CD14-positive monocyte (primary cell): Measurements from ENCODE around the gene RGS7. TPM values are rescaled to one million over a fixed set of nuclear protein-coding genes. Genes with fewer than 3 reads are reported as not detected.

Source experiments
- DNase-seq, 3 donors: peaks; one replicate each; pipeline ENCODE4 v3.0.0-alpha.2; 2011 to 2022
- H2AFZ ChIP-seq: 2 replicates; pipeline ENCODE4 v1.6.0; 2012; ENCODE audit warnings: mild to moderate bottlenecking, low read depth, low read length, inconsistent platforms; ENCODE audit not compliant: insufficient read depth, poor library complexity, severe bottlenecking
- H3K27ac ChIP-seq, 2 donors: 1 replicate in 1 of 2; 2 replicates in 1 of 2; pipeline ENCODE4 v1.5.1; 2012 to 2013; ENCODE audit warnings: low read length in 2 of 2, control low read depth in 1 of 2, inconsistent platforms in 1 of 2, low read depth in 1 of 2, mild to moderate bottlenecking in 1 of 2
- H3K27me3 ChIP-seq, 2 donors: one replicate each; pipeline versions ENCODE4 v1.6.0 to v1.6.1; 2011 to 2013; ENCODE audit warnings: low read length in 2 of 2; ENCODE audit not compliant: control insufficient read depth in 2 of 2, insufficient read depth in 2 of 2
- H3K36me3 ChIP-seq, 2 donors: replicated peaks in 1 of 2; 1 replicate in 1 of 2; 2 replicates in 1 of 2; pipeline versions ENCODE4 v1.5.1 to v1.6.1; 2012 to 2013; ENCODE audit warnings: low read length in 2 of 2, control low read depth in 1 of 2, inconsistent platforms in 1 of 2, mild to moderate bottlenecking in 1 of 2; ENCODE audit not compliant: insufficient read depth in 2 of 2, control insufficient read depth in 1 of 2
- H3K4me1 ChIP-seq, 2 donors: 1 replicate in 1 of 2; 2 replicates in 1 of 2; pipeline versions ENCODE4 v1.5.1 to v1.6.1; 2012 to 2013; ENCODE audit warnings: low read length in 2 of 2, control low read depth in 1 of 2, inconsistent platforms in 1 of 2, mild to moderate bottlenecking in 1 of 2, moderate library complexity in 1 of 2; ENCODE audit not compliant: insufficient read depth in 2 of 2, control insufficient read depth in 1 of 2
- H3K4me2 ChIP-seq: replicated peaks from 2 replicates; pipeline ENCODE3; 2012; ENCODE audit warnings: low read length, moderate library complexity, mild to moderate bottlenecking; ENCODE audit not compliant: poor library complexity, severe bottlenecking; ENCODE audit errors: extremely low read depth
- H3K4me3 ChIP-seq, 3 experiments: fragments of 200-600 bp in 1 of 3; sonication (generic) in 1 of 3; replicated peaks in 1 of 3; 1 replicate in 2 of 3; 2 replicates in 1 of 3; pipeline ENCODE4 v1.5.1; 2011 to 2013; ENCODE audit warnings: low read length in 3 of 3, mild to moderate bottlenecking in 3 of 3, control low read depth in 2 of 3, low read depth in 2 of 3, inconsistent platforms in 1 of 3, moderate library complexity in 1 of 3
- H3K79me2 ChIP-seq: 2 replicates; pipeline ENCODE4 v1.6.0; 2012; ENCODE audit warnings: mild to moderate bottlenecking, control low read depth, inconsistent platforms, low read length, moderate library complexity; ENCODE audit not compliant: insufficient read depth
- H3K9ac ChIP-seq: 2 replicates; pipeline ENCODE4 v1.6.0; 2017; ENCODE audit warnings: low read length, mild to moderate bottlenecking; ENCODE audit not compliant: insufficient read depth, poor library complexity, severe bottlenecking
- H3K9me3 ChIP-seq, 2 donors: replicated peaks in 1 of 2; 1 replicate in 1 of 2; 2 replicates in 1 of 2; pipeline versions ENCODE4 v1.5.1 to v1.6.1; 2012 to 2013; ENCODE audit warnings: low read length in 2 of 2, control low read depth in 1 of 2; ENCODE audit not compliant: control insufficient read depth in 1 of 2, insufficient read depth in 1 of 2
- H4K20me1 ChIP-seq: 2 replicates; pipeline ENCODE4 v1.6.0; 2012; ENCODE audit warnings: mild to moderate bottlenecking, low read length, control low read depth, moderate library complexity; ENCODE audit not compliant: insufficient read depth
- H3K27ac Mint-ChIP-seq, 7 donors: one replicate each; pipeline ENCODE4 v1.8.0; 2020; ENCODE audit warnings: mild to moderate bottlenecking in 7 of 7, mixed read lengths in 7 of 7, moderate library complexity in 6 of 7, inconsistent platforms in 2 of 7
- H3K27me3 Mint-ChIP-seq, 3 donors: one replicate each; pipeline ENCODE4 v1.8.0; 2021 to 2022; ENCODE audit warnings: low read depth in 3 of 3, mild to moderate bottlenecking in 3 of 3, mixed read lengths in 3 of 3, moderate library complexity in 3 of 3, inconsistent platforms in 1 of 3
- H3K36me3 Mint-ChIP-seq, 2 donors: one replicate each; pipeline ENCODE4 v1.8.0; 2020; ENCODE audit warnings: mixed read lengths in 2 of 2, inconsistent platforms in 1 of 2, mild to moderate bottlenecking in 1 of 2
- H3K4me1 Mint-ChIP-seq: one replicate; pipeline ENCODE4 v1.8.0; 2020; ENCODE audit warnings: mild to moderate bottlenecking, mixed read lengths
- H3K4me3 Mint-ChIP-seq, 2 donors: one replicate each; pipeline ENCODE4 v1.8.0; 2020; ENCODE audit warnings: mild to moderate bottlenecking in 2 of 2, mixed read lengths in 2 of 2, moderate library complexity in 1 of 2
- H3K9me3 Mint-ChIP-seq, 7 donors: one replicate each; pipeline ENCODE4 v1.8.0; 2020 to 2022; ENCODE audit warnings: mixed read lengths in 7 of 7, mild to moderate bottlenecking in 6 of 7, moderate library complexity in 6 of 7, inconsistent platforms in 2 of 7
- CTCF ChIP-seq: fragments of 200-600 bp; IDR thresholded peaks from one replicate; pipeline ENCODE4 v1.8.0; 2022; ENCODE audit warnings: antibody characterized with exemption, mild to moderate bottlenecking
- WGBS: methylation state at CpG from one replicate; pipeline ENCODE4 v1.1.5; 2013; ENCODE audit warnings: missing lambda C conversion rate; ENCODE audit not compliant: insufficient coverage; 5-methylcytosine and 5-hydroxymethylcytosine counted together
- intact Hi-C, 2 donors: fragments of 100-400 bp; cut with micrococcal nuclease; formaldehyde crosslinking; loops; one replicate each; pipeline versions ENCODE4 v1.15.0 to v1.15.1; 2023
- polyA plus RNA-seq, 3 donors: library from polyadenylated mRNA; depleted of rRNA in 1 of 3; unstranded in 2 of 3; stranded (reverse) in 1 of 3; fragments of 300-500 nt in 2 of 3; fragments of >200 nt in 1 of 3; fragmentation: Illumina TruSeq in 2 of 3; gene quantifications; 1 replicate in 2 of 3; 2 replicates in 1 of 3; pipeline ENCODE4 v1.2.3, GENCODE V29; 2012 to 2021

RGS7 gene
- polyA plus RNA-seq, 3 donors, result not detected

- WGBS, result 91% methylated on average over 2 of the region's 4 CpGs
- no peak overlapping the region for H3K9ac ChIP-seq
- H3K27me3 ChIP-seq, result no peaks in the 10 kb centered on the region
- no peak overlapping the region for H3K4me3 ChIP-seq
- no peak for TF ChIP-seq CTCF
- H3K36me3 Mint-ChIP-seq, result no peaks in the 10 kb centered on the region
- peaks cover 2 to 5% (median 3%) of the 10 kb centered on the region in 3 donors for H3K27me3 Mint-ChIP-seq
- no peaks in the 10 kb centered on the region for H3K9me3 ChIP-seq
- H3K4me1 Mint-ChIP-seq, result no peaks in the 10 kb centered on the region
- H3K4me2 ChIP-seq, result no peak overlapping the region
- no peak overlapping the region for H3K27ac ChIP-seq
- no peak overlapping the region for H3K27ac Mint-ChIP-seq
- H3K9me3 Mint-ChIP-seq, result peaks cover 0 to 5% (median 1%) of the 10 kb centered on the region in 7 donors
- no peak overlapping the region for H3K4me3 Mint-ChIP-seq
- DNase-seq, result no peak
- no peak overlapping the region for H2AFZ ChIP-seq
- no peaks in the 10 kb centered on the region for H3K79me2 ChIP-seq
- no peaks in the 10 kb centered on the region for H4K20me1 ChIP-seq
- H3K4me1 ChIP-seq, result no peaks in the 10 kb centered on the region
- intact Hi-C loops, result no loop called here
- H3K36me3 ChIP-seq, result no peaks in the 10 kb centered on the region
Measured at GRCh38 chr1:241366196-241366595, 9.2 kb upstream of the RGS7 start.

- Histone ChIP-seq H3K4me1 (no peaks in the 10 kb centered on the region), H3K9ac (no peak overlapping the region), H3K4me3 (no peak overlapping the region), H3K4me2 (no peak overlapping the region), H3K79me2 (no peaks in the 10 kb centered on the region), H3K27me3 (peaks cover 15 to 20% of the 10 kb centered on the region in 2 donors), H3K27ac (no peak overlapping the region), H4K20me1 (no peaks in the 10 kb centered on the region), H3K36me3 (no peaks in the 10 kb centered on the region), H2AFZ (no peak overlapping the region), H3K9me3 (peaks cover 0 to 6% of the 10 kb centered on the region in 2 donors)
- Mint-ChIP-seq H3K27ac (no peak overlapping the region), H3K9me3 (peaks cover 0 to 10% (median 2%) of the 10 kb centered on the region in 7 donors), H3K36me3 (no peaks in the 10 kb centered on the region), H3K4me1 (peaks cover 4% of the 10 kb centered on the region), H3K27me3 (peaks cover 22 to 25% (median 23%) of the 10 kb centered on the region in 3 donors), H3K4me3 (no peak overlapping the region)
- DNase-seq, result no peak
- 84% methylated on average over 4 of the region's 4 CpGs for WGBS
- TF ChIP-seq CTCF, result no peak
- intact Hi-C loops, result no loop called here
Measured at GRCh38 chr1:241362350-241362749, 5.3 kb upstream of the RGS7 start.
